Fibroblast of villous mesenchyme (primary cell): ENCODE data around the gene CNTNAP2. TPM values are rescaled to one million over a fixed set of nuclear protein-coding genes. Genes with fewer than 3 reads are reported as not detected.

ENCODE experiments used
- DNase-seq: peaks from one replicate; pipeline ENCODE4 v3.0.0-alpha.2; 2010; ENCODE audit warnings: low read depth
- H3K4me3 ChIP-seq: 2 replicates; pipeline ENCODE4 v1.5.1; 2011; ENCODE audit warnings: low read depth, mild to moderate bottlenecking, low read length
- CTCF ChIP-seq: IDR thresholded peaks from 2 replicates; pipeline ENCODE4 v1.5.1; 2012; ENCODE audit warnings: low read depth, mild to moderate bottlenecking, low read length; ENCODE audit not compliant: insufficient read depth
- total RNA-seq: library from RNA; depleted of rRNA; stranded (reverse); fragments of >200 nt; gene quantifications from 2 replicates; pipeline ENCODE4 v1.2.3, GENCODE V29; 2012

The CNTNAP2 gene
- total RNA-seq, 1 donor: not detected

DNA sequence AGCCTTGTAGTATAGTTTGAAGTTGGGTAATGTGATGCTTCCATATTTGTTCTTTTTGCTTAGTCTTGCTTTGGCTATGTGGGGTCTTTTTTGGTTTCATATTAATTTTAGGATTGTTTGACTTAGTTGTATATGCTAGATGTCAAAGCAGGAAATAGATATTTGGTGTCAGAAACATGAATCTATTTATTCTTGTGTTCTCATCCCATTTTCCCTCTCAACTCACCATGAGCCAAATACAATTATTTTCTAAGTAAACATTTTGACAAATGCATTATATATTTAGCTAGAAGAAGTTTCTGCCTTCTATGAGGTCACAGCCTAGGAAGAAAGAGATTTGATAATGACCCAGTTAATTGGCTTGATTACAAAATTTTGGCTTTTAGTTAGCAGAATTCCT, 1313.4 kb downstream of the CNTNAP2 start:
- H3K4me3 ChIP-seq: no peak overlapping the region
- no peak for TF ChIP-seq CTCF
- no peak for DNase-seq

DNA sequence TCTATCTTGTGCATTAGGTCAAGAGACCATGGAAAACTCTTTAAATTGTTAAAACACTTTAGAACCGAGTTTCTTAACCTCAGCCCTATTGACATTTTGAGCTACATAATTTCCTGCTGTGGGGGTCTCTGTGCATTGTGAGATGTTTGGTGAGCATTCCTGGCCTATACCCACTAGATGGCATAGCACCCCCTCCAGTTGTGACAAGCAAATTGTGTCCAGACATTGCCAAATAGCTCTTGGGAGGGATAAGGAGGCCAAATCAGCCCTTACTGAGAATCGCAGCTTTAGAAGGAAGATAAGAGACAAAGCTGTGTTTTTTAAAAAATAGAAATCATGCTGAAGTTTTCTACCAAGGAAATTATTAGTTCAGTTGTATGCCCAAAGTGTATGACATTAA, 1315.5 kb downstream of the CNTNAP2 start:
- no peak for DNase-seq
- H3K4me3 ChIP-seq: no peak overlapping the region
- TF ChIP-seq CTCF: no peak

GRCh38 chr7:147432576-147432975, 1316.0 kb downstream of the CNTNAP2 start:
- no peak overlapping the region for H3K4me3 ChIP-seq
- DNase-seq: no peak
- TF ChIP-seq CTCF: no peak

- TF ChIP-seq CTCF: no peak
Observed at GRCh38 chr7:147436718-147437117, 1320.1 kb downstream of the CNTNAP2 start.

GRCh38 chr7:147438216-147438615, 1321.6 kb downstream of the CNTNAP2 start:
- no peak for DNase-seq
- no peak for TF ChIP-seq CTCF
- H3K4me3 ChIP-seq: no peak overlapping the region

More at GRCh38 chr7:147436718-147437117, 1320.1 kb downstream of the CNTNAP2 start:
- no peak overlapping the region for H3K4me3 ChIP-seq
- DNase-seq: no peak

GRCh38 chr7:147443942-147444341, 1327.3 kb downstream of the CNTNAP2 start:
- TF ChIP-seq CTCF: no peak
- H3K4me3 ChIP-seq: no peak overlapping the region
- no peak for DNase-seq

DNA sequence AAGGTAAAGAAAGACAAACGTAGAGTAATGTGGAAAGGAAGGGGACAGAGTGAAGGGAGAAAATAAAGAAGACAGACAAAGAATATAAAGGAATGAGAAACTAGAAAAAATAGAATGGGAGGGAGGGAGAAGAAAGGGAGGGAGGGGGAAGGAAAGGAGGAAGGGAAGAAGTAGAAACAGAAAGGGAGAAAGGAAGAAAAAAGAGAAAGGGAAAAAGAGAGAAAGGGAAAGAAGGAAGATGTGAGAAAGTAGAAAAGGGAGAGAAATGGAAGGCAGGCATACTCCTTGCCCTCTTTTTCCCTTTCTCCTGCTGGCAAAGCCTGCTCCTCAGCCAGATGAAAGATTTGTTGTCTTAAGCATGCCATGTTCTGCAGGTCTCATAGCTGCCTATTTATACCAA, 1336.2 kb downstream of the CNTNAP2 start:
- H3K4me3 ChIP-seq: no peak overlapping the region
- TF ChIP-seq CTCF: no peak
- DNase-seq: no peak
